NOMO-1 treated with dmso at 0.1 percent for 144 hours (cell line): ENCODE data around the gene ZDHHC24.
A peak's percentile ranks its signal among the peaks of the same experiment; 100 is the strongest.

Source experiments
- DNase-seq: peaks from one replicate; lab custom pipeline; 2025; ENCODE audit not compliant: unreplicated experiment; lab: John Stamatoyannopoulos, UW

ZDHHC24 gene

DNA sequence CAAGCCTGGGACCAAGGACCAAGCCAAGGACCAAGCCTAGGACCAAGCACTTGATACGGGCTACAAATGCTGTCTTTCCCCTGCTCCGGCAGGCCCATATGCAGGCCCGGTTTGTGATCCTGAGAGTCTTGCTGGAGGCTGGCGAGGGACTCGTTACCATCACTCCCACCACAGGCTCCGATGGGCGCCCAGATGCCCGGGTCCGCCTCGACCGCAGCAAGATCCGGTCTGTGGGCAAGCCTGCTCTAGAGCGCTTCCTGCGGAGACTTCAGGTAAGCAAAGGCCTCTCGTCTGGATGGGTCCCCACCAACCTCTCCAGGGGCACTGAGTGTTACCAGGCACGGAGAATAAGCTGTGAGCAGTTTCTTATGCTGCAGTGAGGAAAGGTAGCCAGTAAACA is 48.6 kb downstream of the ZDHHC24 start:
- DNase-seq = no peak

DNA sequence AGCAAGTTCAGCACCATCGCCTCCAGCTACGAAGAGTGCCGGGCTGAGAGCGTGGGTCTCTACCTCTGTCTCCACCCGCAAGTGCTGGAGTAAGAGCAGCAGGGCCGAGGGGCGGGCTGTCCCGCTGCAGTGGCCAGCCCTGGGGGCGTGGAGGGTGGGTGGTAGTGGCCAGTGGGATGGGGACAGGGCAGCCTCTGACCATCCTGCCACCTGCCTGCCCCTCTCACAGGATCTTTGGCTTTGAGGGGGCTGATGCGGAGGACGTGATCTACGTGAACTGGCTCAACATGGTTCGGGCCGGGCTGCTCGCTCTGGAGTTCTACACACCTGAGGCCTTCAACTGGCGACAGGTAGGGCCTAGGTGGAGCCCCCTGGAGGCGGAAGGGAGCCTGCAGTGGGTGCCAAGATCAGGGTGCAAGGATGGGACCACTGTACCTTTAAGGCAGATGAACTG is 50.4 kb downstream of the ZDHHC24 start:
- DNase-seq = no peak

DNA sequence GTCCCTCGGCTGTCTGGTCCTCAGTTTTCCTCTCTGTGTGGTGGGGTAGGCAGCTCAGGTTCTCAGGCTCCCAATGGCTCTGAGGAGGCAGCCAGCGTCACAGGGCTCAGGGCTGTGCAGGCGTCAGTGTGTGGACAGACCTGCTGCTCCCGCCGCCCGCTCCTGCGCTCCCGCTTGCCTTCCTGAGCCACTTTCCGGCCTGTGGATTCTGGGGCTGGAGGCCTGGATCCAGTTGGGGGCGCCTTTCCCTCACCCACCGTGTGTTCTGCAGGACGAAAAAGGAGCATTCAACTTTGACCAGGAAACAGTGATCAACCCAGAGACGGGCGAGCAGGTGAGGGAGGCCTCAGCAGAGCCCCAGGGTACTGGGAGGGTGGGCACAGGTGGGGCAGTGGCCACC is 50.9 kb downstream of the ZDHHC24 start:
- no peak for DNase-seq

DNA sequence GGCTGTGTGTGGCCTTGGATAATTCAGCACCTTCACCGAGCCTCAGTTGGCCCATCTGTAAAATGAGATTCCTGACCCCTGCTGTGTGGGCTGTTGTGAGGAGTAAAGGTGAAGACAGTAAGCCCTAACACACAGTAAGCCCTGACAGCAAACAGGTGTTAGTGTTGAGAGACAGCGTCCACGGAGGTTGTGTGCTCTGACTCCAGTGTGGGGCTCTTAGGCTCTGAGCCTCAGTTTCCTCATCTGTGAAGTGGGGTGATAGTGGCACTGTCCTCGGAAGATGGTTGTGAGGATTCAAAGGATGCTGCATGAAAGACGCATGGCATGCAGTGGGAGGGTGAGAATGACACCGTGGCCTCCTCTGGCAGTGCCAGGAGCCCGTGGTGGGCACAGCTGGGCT is 51.4 kb downstream of the ZDHHC24 start:
- no peak for DNase-seq

DNA sequence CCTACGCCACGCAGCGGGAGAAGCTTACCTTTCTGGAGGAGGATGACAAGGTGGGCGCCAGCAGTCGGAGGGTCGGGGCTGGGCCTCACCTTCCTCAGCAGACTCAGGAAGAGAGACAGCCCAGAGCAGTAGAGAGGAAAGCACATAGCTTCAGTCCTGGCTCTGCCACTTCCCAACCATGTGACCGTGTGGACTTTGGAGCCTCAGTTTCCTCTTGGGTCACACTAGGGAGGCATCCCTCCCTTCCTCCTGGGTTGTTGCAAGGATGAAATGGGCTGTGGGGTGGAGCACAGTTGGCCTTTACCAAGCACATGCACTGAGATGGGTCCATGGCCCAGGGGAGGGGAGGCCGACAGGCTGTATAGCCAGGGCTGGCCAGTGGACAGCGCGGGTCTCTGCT is 52.7 kb downstream of the ZDHHC24 start:
- no peak for DNase-seq

GRCh38 chr11:66492161-66492865 is 53.5 kb downstream of the ZDHHC24 start:
- DNase-seq = no peak

DNA sequence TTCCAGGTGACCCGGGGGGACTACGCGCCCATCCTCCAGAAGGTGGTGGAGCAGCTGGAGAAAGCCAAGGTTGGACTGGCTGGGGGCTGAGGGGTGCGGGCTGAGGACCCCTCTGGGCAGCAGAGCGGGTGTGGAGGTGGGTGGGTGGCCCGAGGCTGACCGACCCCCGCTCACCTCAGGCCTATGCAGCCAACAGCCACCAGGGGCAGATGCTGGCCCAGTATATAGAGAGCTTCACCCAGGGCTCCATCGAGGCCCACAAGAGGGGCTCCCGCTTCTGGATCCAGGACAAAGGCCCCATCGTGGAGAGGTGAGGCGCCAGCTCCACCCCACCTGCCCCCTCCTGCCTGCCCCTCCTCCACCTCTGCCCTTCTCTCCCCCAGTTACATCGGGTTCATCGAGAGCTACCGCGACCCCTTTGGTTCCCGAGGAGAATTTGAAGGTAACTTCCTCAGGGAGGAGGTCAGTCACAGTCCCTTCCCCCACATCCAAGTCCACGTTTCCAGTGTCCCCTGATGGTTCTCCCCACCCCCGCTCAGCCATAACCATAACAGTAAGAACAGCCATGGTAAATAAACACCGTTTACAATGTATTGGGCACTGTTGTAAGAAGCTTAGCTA is 54.4 kb downstream of the ZDHHC24 start:
- no peak for DNase-seq

GRCh38 chr11:66489636-66490035 is 56.2 kb downstream of the ZDHHC24 start:
- DNase-seq = no peak

- DNase-seq = no peak
Measured at GRCh38 chr11:66488957-66489356, 56.9 kb downstream of the ZDHHC24 start.

GRCh38 chr11:66484806-66485380 is 61.0 kb downstream of the ZDHHC24 start:
- DNase-seq = no peak

- peak; percentile 95 for DNase-seq
Measured at GRCh38 chr11:66480117-66480938, 65.5 kb downstream of the ZDHHC24 start, which contains the start of gene DPP3. Gene DPP3 (plus strand): TSS chr11:66480434. CDS start chr11:66482201, 1,767 bp downstream.

DNA sequence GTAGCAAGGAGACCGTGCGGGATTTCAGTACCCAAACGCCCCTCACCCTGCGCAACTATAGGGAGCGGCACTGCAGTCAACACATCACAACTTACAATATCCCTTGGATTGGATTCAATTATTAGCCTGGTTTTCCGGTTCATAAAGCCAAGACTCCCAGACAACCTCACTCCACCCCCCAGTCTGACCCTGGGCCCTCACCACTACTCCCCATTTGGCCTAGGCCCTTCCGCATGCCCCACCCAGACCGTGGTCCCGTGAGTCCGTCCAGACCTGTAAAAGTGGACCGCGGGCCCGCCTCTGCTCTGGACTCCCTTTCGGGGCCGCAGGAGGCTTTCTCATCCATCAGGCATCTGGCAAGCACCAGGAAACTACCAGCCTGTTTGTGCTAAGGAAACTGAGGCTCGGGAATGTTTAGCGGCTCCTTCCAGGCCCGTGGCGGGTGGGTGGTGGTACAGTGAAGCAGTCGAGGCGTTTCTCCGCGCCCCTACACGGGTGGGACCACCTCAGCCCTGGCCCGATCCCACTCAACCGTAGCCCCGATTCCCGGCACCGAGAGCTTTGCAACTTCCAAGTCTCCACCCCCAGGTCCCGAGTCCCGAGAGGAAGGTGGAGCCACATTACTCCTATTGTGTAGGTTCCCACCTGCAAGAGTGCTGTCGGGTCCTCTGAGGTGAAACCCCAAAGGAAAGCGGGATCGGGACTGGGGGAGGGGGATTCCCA is 66.3 kb downstream of the ZDHHC24 start:
- no peak for DNase-seq

DNA sequence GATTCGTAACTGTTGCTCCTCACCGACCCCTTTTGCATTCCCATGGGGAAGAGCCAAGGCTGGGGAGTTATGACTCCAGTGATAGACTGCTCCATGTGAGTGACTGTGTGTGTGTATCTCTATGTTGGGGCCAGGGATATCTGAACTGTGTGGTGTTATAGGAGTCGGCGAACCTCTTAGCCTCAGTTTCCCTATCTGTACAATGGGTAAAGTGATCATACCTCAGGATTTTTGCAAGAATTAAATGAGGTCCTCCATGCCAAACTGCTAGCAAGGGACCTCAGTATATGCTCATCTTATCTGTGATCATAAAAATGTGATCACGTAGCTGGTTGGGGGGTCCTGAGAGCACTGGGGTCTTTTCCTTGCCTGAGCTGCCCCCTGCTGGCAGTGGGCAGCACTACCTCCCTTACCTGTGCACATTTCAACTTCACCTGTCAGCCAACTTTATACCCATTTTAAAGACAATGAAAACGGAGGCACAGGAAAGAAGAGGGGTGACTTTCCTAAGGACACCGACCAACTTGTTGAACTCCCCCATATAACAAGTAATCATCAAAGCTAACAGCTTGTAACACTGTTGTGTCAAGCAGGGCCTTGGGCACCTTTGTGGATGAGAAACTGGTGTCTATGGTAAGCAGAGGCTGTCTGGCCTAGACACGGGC is 67.0 kb downstream of the ZDHHC24 start:
- DNase-seq = no peak

DNA sequence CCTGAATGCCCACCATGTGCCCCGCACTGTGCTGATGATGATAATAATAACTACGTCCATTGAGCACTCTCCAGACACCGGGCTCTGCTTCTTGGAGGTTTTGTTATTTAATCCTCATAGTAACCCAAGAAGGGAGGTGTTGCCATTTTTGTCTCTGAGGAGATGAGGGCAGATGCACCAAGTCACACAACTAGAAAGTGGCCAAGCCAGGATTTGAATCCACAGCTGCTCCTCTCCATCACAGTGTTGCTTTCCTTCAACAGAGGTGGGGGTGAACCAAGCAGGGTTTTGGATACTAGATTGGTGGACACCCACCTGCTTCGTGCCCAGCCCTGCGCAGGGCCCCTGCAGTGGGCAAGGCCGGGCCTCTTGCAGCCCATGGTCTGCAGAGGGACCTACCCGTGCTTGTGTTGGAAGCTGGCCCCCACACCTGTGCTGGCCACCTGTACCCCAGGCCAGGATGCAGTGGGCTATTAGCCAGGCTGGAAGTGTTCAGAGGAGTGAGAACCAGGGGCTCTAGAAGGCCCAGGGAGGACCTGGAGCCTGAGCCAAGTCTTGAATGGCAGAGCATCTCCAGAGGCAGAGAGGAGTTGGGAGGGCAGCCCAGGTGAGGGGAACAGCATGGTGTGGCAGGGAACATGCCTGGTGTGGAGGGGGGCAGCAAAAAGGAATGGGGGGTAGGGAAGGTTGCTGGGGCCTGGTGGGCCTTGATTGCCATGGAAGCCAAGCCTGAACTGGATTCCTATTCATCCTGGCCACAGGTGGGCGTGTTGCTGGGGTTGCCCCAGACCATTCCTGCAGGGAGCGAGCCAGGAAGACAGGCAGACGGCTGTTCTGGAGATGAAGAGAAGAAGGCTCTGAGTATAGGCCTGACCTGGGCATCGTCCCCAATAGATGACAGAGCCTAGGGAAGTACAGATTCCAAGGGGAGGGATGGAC is 68.3 kb downstream of the ZDHHC24 start:
- DNase-seq = no peak

- no peak for DNase-seq
Measured at GRCh38 chr11:66476841-66477251, 69.0 kb downstream of the ZDHHC24 start.

- DNase-seq = no peak
Measured at GRCh38 chr11:66476173-66476840, 69.5 kb downstream of the ZDHHC24 start.

DNA sequence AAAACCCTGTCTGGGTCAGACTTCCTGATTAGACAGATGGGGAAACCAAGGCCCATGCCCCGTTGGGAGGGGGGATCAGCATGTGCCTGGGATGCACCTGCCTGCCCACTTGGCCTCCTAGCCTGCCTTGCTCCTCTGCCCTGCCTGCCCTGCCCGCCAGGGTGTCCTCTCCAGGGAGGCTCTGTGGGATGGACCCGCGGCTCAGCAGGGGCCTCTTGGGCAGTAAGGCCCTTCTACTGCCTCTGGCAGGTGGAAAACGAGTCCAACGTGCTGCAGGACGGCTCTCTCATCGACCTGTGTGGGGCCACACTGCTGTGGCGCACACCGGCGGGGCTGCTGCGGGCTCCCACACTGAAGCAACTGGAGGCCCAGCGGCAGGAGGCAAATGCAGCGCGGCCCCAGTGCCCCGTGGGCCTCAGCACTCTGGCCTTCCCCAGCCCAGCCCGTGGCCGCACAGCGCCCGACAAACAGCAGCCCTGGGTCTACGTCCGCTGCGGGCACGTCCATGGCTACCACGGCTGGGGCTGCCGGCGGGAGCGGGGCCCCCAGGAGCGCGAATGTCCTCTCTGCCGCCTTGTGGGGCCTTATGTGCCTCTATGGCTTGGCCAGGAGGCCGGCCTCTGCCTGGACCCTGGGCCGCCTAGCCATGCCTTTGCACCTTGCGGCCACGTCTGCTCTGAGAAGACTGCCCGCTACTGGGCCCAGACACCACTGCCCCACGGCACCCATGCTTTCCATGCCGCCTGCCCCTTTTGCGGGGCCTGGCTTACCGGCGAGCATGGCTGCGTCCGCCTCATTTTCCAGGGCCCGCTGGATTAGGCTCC is 70.3 kb downstream of the ZDHHC24 start:
- no peak for DNase-seq
